ENCODE results near the gene CA10.

CA10 gene

GRCh38 chr17:51793686-51794085 is 364.8 kb downstream of the CA10 start:
- Mint-ChIP-seq H3K27me3 (peaks cover 27% of the 10 kb centered on the region), H3K4me3 (no peak overlapping the region), H3K36me3 (no peaks in the 10 kb centered on the region), H3K27ac (no peak overlapping the region), H3K9me3 (no peaks in the 10 kb centered on the region), H3K4me1 (no peaks in the 10 kb centered on the region)

- H3K4me3 Mint-ChIP-seq: no peak overlapping the region
- no peaks in the 10 kb centered on the region for H3K9me3 Mint-ChIP-seq
- no peak overlapping the region for H3K27ac Mint-ChIP-seq
- H3K36me3 Mint-ChIP-seq: no peaks in the 10 kb centered on the region
- peaks cover 8% of the 10 kb centered on the region for H3K27me3 Mint-ChIP-seq
- no peaks in the 10 kb centered on the region for H3K4me1 Mint-ChIP-seq
Measured at GRCh38 chr17:51778842-51779241, 379.7 kb downstream of the CA10 start.

- Mint-ChIP-seq H3K27ac (no peak overlapping the region), H3K4me1 (no peaks in the 10 kb centered on the region), H3K9me3 (no peaks in the 10 kb centered on the region), H3K36me3 (no peaks in the 10 kb centered on the region), H3K4me3 (no peak overlapping the region), H3K27me3 (peaks cover 5% of the 10 kb centered on the region)
Measured at GRCh38 chr17:51770027-51770759, 388.3 kb downstream of the CA10 start.

- H3K36me3 Mint-ChIP-seq: no peaks in the 10 kb centered on the region
- no peak overlapping the region for H3K27ac Mint-ChIP-seq
- no peaks in the 10 kb centered on the region for H3K9me3 Mint-ChIP-seq
- peaks cover 7% of the 10 kb centered on the region for H3K27me3 Mint-ChIP-seq
- no peaks in the 10 kb centered on the region for H3K4me1 Mint-ChIP-seq
- no peak overlapping the region for H3K4me3 Mint-ChIP-seq
Measured at GRCh38 chr17:51769231-51769630, 389.3 kb downstream of the CA10 start.

- no peaks in the 10 kb centered on the region for H3K36me3 Mint-ChIP-seq
Measured at GRCh38 chr17:51768706-51769105, 389.8 kb downstream of the CA10 start.

GRCh38 chr17:51767287-51767686 is 391.2 kb downstream of the CA10 start:
- H3K36me3 Mint-ChIP-seq: no peaks in the 10 kb centered on the region
- peaks cover 10% of the 10 kb centered on the region for H3K27me3 Mint-ChIP-seq

More at GRCh38 chr17:51768706-51769105, 389.8 kb downstream of the CA10 start:
- H3K4me1 Mint-ChIP-seq: no peaks in the 10 kb centered on the region
- no peak overlapping the region for H3K27ac Mint-ChIP-seq
- H3K4me3 Mint-ChIP-seq: no peak overlapping the region
- peaks cover 9% of the 10 kb centered on the region for H3K27me3 Mint-ChIP-seq
- no peaks in the 10 kb centered on the region for H3K9me3 Mint-ChIP-seq

GRCh38 chr17:51765282-51766135 is 393.0 kb downstream of the CA10 start:
- no peak overlapping the region for H3K27ac Mint-ChIP-seq
- no peak overlapping the region for H3K4me3 Mint-ChIP-seq
- H3K36me3 Mint-ChIP-seq: no peaks in the 10 kb centered on the region
- no peaks in the 10 kb centered on the region for H3K4me1 Mint-ChIP-seq
- no peaks in the 10 kb centered on the region for H3K9me3 Mint-ChIP-seq
- peaks cover 9% of the 10 kb centered on the region for H3K27me3 Mint-ChIP-seq

More at GRCh38 chr17:51767287-51767686, 391.2 kb downstream of the CA10 start:
- Mint-ChIP-seq H3K27ac (no peak overlapping the region), H3K4me3 (no peak overlapping the region), H3K4me1 (no peaks in the 10 kb centered on the region), H3K9me3 (no peaks in the 10 kb centered on the region)

- Mint-ChIP-seq H3K36me3 (no peaks in the 10 kb centered on the region), H3K27me3 (peaks cover 9% of the 10 kb centered on the region), H3K4me3 (no peak overlapping the region)
Measured at GRCh38 chr17:51764387-51764971, 394.0 kb downstream of the CA10 start.

GRCh38 chr17:51763058-51763457 is 395.5 kb downstream of the CA10 start:
- Mint-ChIP-seq H3K9me3 (no peaks in the 10 kb centered on the region), H3K36me3 (no peaks in the 10 kb centered on the region), H3K4me1 (no peaks in the 10 kb centered on the region), H3K27ac (no peak overlapping the region), H3K27me3 (peaks cover 7% of the 10 kb centered on the region), H3K4me3 (no peak overlapping the region)

More at GRCh38 chr17:51764387-51764971, 394.0 kb downstream of the CA10 start:
- Mint-ChIP-seq H3K4me1 (no peaks in the 10 kb centered on the region), H3K27ac (no peak overlapping the region), H3K9me3 (no peaks in the 10 kb centered on the region)

- Mint-ChIP-seq H3K27ac (no peak overlapping the region), H3K4me1 (no peaks in the 10 kb centered on the region), H3K9me3 (no peaks in the 10 kb centered on the region), H3K27me3 (peaks cover 8% of the 10 kb centered on the region), H3K36me3 (no peaks in the 10 kb centered on the region), H3K4me3 (no peak overlapping the region)
Measured at GRCh38 chr17:51761105-51761504, 397.4 kb downstream of the CA10 start.

- no peak overlapping the region for H3K4me3 Mint-ChIP-seq
- no peaks in the 10 kb centered on the region for H3K36me3 Mint-ChIP-seq
- H3K27me3 Mint-ChIP-seq: peaks cover 6% of the 10 kb centered on the region
- H3K9me3 Mint-ChIP-seq: no peaks in the 10 kb centered on the region
- H3K4me1 Mint-ChIP-seq: no peaks in the 10 kb centered on the region
- no peak overlapping the region for H3K27ac Mint-ChIP-seq
Measured at GRCh38 chr17:51759260-51759659, 399.3 kb downstream of the CA10 start.

- no peaks in the 10 kb centered on the region for H3K9me3 Mint-ChIP-seq
- peaks cover 2% of the 10 kb centered on the region for H3K27me3 Mint-ChIP-seq
- no peaks in the 10 kb centered on the region for H3K4me1 Mint-ChIP-seq
- H3K36me3 Mint-ChIP-seq: no peaks in the 10 kb centered on the region
- no peak overlapping the region for H3K4me3 Mint-ChIP-seq
- no peak overlapping the region for H3K27ac Mint-ChIP-seq
Measured at GRCh38 chr17:51751072-51751471, 407.4 kb downstream of the CA10 start.

GRCh38 chr17:51748749-51749604 is 409.5 kb downstream of the CA10 start:
- no peaks in the 10 kb centered on the region for H3K9me3 Mint-ChIP-seq
- no peaks in the 10 kb centered on the region for H3K4me1 Mint-ChIP-seq
- no peaks in the 10 kb centered on the region for H3K36me3 Mint-ChIP-seq
- H3K27me3 Mint-ChIP-seq: peaks cover 2% of the 10 kb centered on the region
- H3K4me3 Mint-ChIP-seq: no peak overlapping the region
- H3K27ac Mint-ChIP-seq: no peak overlapping the region

- no peaks in the 10 kb centered on the region for H3K4me1 Mint-ChIP-seq
- H3K27me3 Mint-ChIP-seq: peaks cover 2% of the 10 kb centered on the region
- no peak overlapping the region for H3K27ac Mint-ChIP-seq
- H3K36me3 Mint-ChIP-seq: no peaks in the 10 kb centered on the region
- no peak overlapping the region for H3K4me3 Mint-ChIP-seq
- no peaks in the 10 kb centered on the region for H3K9me3 Mint-ChIP-seq
Measured at GRCh38 chr17:51746421-51746820, 412.1 kb downstream of the CA10 start.

- no peak overlapping the region for H3K4me3 Mint-ChIP-seq
- no peaks in the 10 kb centered on the region for H3K4me1 Mint-ChIP-seq
- no peaks in the 10 kb centered on the region for H3K9me3 Mint-ChIP-seq
- H3K36me3 Mint-ChIP-seq: no peaks in the 10 kb centered on the region
- H3K27ac Mint-ChIP-seq: no peak overlapping the region
- H3K27me3 Mint-ChIP-seq: peaks cover 2% of the 10 kb centered on the region
Measured at GRCh38 chr17:51745993-51746392, 412.5 kb downstream of the CA10 start.
